ENCODE measurements around the gene CLSTN2.

DNA sequence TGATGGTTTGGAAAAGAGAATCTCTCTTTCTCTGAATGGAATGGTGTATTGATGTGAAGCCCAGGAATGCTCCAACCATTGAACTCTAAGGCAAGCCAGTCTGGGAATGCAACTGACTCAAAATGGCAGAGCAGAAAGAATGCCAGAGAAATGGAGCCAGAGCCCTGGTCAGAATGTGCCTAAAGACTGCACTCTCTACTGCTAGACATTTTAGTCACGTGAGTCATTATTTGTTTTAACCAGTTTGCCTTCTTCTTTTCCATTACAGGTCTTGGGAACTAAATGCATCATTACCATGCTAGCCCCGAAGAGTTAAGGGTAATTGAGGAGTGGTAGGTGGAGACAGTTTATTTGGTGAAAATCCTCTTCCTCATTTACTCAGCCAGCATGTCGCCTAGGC is 675.6 kb downstream of the CLSTN2 start:
- TF ChIP-seq, protein P1, sequence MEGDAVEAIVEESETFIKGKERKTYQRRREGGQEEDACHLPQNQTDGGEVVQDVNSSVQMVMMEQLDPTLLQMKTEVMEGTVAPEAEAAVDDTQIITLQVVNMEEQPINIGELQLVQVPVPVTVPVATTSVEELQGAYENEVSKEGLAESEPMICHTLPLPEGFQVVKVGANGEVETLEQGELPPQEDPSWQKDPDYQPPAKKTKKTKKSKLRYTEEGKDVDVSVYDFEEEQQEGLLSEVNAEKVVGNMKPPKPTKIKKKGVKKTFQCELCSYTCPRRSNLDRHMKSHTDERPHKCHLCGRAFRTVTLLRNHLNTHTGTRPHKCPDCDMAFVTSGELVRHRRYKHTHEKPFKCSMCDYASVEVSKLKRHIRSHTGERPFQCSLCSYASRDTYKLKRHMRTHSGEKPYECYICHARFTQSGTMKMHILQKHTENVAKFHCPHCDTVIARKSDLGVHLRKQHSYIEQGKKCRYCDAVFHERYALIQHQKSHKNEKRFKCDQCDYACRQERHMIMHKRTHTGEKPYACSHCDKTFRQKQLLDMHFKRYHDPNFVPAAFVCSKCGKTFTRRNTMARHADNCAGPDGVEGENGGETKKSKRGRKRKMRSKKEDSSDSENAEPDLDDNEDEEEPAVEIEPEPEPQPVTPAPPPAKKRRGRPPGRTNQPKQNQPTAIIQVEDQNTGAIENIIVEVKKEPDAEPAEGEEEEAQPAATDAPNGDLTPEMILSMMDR (conservative IDR thresholded peaks at IDR 0.05; ENCODE audit: low read depth, low read length): no peak
- TF ChIP-seq POLR2A (IDR thresholded peaks at IDR 0.05; ENCODE audit: low read depth, low read length): no peak
- TF ChIP-seq MXI1 (IDR thresholded peaks at IDR 0.05; ENCODE audit: borderline replicate concordance, low read depth, low read length): no peak
- no peak for TF ChIP-seq MAZ (IDR thresholded peaks at IDR 0.05; ENCODE audit: borderline replicate concordance, low read depth, low read length)
- no peak for TF ChIP-seq CHD1 (IDR thresholded peaks at IDR 0.05; ENCODE audit: low read depth, low read length)
- no peak for TF ChIP-seq RAD21 (IDR thresholded peaks at IDR 0.05; ENCODE audit: low read length)
- TF ChIP-seq RFX5 (IDR thresholded peaks at IDR 0.05; ENCODE audit: low read depth, low read length): no peak
- TF ChIP-seq CEBPB (IDR thresholded peaks at IDR 0.05; ENCODE audit: low read depth, low read length): no peak
- TF ChIP-seq MAFK (IDR thresholded peaks at IDR 0.05; ENCODE audit: low read depth, low read length): no peak
- TF ChIP-seq, protein P2, sequence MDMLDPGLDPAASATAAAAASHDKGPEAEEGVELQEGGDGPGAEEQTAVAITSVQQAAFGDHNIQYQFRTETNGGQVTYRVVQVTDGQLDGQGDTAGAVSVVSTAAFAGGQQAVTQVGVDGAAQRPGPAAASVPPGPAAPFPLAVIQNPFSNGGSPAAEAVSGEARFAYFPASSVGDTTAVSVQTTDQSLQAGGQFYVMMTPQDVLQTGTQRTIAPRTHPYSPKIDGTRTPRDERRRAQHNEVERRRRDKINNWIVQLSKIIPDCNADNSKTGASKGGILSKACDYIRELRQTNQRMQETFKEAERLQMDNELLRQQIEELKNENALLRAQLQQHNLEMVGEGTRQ (IDR thresholded peaks at IDR 0.05; ENCODE audit: low read depth, low read length): no peak
- TF ChIP-seq, protein P3, sequence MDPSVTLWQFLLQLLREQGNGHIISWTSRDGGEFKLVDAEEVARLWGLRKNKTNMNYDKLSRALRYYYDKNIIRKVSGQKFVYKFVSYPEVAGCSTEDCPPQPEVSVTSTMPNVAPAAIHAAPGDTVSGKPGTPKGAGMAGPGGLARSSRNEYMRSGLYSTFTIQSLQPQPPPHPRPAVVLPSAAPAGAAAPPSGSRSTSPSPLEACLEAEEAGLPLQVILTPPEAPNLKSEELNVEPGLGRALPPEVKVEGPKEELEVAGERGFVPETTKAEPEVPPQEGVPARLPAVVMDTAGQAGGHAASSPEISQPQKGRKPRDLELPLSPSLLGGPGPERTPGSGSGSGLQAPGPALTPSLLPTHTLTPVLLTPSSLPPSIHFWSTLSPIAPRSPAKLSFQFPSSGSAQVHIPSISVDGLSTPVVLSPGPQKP (IDR thresholded peaks at IDR 0.05; ENCODE audit: borderline replicate concordance, low read depth, low read length): no peak
- TF ChIP-seq SMC3 (IDR thresholded peaks at IDR 0.05; ENCODE audit: low read depth, low read length): no peak
- no peak for TF ChIP-seq BHLHE40 (IDR thresholded peaks at IDR 0.05; ENCODE audit: low read depth, low read length)
- TF ChIP-seq FOS (IDR thresholded peaks at IDR 0.05; ENCODE audit: low read depth, low read length): no peak

Data from IMR-90 (cell line).